ENCODE measurements around the gene ANXA1.

ANXA1 gene

DNA sequence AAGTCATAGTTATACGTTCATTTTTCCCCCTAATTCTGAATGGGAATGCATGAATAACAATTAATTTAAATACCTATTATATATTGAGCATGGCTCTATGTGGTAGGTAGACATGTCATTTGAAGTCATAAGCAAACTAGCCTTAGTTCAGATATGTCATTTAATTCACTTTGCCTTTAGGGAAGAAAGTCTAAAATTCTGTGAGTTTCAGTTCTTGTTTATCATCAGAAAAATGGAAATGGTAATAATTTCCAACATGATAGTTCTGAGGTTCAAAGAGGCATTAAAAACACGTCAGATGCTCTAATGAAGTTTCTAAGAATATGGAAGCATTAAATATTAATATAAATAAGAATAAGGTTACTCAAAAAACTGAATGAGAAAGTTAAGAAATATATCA, 13.1 kb upstream of the ANXA1 start:
- DNase-seq = no peak

DNA sequence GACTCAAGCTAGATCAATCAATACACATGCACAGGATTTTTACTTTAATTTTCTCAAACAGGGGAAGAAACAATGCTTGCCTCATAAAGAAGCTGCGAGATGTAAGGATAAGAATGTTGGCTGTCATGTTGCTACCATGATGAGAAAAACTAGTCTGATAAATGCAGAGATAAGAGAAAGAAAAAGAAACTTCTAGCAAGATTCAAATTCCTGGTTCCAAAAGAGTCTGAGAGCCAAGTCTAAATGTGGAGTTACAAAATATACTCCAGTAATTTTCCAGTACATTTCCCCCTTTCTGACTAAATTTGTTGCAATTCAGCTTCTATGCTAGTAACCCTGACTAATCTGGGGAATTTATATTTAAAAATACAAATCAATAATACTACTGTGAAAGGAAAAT, 10.4 kb upstream of the ANXA1 start:
- no peak for DNase-seq

DNA sequence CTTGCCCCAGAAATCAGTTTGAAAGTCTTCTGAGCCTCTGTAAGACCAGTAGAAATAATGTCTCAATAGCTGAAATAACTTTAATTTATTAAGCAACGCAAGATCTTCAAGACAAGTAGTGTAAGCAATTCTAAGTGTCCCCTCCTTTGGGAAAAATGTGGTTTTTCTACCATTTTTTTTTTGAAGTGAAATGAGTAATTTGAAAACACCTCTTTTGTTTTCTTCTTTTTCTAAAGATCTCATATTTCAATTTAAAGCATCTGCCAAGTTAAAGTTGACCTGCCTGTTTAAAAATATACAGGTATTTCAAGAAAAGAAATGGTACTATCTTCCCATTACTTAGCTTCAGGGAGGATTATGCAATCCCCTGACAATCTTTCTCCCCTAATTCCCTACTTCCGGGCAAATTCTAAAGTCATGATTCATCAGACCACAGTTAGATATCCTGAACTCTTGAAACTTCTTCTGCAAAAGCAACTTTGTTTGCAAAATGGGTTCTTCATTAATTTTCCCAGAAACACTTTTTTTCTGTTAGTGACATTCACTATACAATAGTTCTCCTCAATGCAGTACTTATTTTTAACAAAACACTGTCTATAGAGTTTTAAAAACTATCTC, 7.8 kb upstream of the ANXA1 start:
- no peak for DNase-seq

DNA sequence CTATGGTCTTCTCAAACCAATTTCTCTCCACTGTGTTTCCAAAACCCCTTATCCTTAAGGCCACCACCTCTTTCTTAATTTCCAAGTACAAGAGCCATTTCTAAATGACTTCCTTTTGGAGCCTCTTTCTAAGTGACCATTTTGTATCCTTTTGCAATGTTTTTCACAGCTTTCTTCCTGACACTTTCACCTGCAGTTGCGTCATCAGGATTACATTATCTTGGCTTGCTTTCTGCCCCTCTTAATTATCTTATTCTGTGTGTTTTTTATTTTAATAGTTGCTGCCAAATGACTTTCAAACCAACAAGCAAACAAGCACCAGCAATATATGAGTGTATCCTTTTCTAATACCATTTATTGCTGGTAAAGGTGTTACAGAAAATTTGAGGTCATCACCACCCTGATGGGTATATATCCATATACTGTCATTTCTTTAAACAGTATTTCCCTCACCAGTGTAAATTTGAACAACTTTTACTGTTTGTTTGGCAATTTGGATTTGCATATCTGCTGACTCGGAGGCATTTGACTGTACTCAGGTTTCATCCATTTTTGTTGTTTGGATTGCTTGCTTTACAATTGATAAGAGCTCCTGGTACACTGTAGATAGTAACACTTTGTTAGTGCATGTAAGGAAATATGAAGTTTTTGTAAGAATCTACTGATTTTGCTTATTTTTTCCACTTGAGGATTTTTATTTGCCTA, 5.4 kb upstream of the ANXA1 start:
- no peak for DNase-seq

DNA sequence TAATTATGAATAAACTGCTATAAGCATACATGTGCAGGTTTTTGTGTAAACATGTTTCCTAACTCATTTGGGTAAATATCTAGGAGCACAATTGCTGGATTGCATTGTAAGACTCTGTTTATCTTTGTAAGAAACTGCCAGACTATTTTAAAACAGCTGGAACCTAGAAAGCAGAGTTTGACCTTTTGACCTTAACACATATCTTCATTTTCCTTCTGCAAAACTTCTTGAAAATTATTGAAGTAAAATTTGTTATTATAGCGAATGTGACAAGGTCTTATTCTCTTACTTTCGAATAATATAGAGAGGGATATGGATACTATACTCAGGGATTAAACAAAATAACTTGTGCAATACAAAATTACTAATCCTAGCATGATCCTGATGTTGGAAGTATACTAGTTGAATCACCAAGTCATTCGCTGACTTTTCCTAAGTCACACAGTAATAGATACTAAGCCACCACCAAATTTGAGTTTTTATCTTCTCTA, 3.2 kb upstream of the ANXA1 start:
- DNase-seq = no peak

DNA sequence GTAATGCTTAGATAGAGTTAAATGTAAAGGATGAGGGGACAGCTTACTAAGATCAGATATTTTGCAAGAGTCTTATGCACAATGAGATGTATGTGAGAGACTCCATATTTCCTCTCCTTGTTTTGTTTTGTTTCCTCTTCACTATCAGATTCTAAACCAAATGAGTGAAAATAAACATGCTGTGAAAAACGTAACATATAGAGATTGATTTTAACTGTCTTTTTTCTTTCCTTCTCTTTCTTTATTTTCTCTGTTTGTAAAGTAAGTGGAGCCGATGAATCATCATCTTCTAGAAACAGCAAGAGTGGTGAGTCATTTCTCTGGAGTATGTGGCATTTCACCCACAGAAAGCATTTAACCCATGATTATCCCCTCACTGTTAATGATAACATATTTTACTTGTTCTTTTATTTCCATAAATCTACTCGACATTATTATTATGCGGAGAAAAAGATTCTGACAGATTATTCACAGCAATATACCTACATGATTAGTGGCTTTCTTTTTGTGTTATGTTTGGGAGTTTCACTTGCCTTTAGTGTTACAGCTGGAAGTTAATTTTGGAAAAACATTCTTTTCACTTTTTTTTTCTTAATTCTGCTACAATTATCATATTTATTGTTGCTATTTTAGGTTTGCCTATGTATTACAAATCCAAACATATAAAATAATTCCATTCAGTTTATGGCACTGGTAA, 2.1 kb upstream of the ANXA1 start:
- DNase-seq = no peak

DNA sequence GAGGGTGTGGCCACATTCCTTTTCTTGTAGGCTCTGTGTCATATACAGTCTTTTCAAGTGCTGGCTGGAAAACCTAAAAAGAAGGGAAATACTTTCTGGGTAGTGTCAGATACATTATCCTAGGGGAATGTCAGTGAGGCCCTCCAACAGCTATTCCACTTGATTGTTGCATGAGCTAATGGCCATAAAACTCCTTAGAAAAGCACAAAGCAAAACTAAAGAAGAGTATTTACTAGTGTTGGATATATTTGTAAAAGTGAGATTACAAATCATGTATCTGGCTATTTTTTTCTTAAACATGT, 829 bp downstream of the ANXA1 start:
- no peak for DNase-seq

DNA sequence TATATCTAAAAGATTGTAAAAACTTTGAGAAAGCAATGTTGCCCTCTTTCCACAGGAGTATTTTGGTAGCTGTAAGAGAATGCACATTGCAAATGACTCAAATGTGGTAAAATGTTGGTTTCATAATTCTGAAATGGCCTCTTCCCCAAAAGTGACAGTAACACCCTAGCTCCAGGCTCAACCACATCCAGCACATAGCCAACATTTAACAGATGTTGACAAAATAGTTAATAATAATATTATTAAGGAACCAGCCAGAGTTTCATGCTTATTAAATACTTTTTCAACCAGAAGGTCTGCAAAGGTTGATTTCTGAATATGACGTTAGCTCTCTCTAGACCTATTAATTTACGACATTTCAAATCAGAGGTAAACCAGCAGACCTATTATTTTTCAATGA, 1.3 kb downstream of the ANXA1 start:
- DNase-seq = no peak

DNA sequence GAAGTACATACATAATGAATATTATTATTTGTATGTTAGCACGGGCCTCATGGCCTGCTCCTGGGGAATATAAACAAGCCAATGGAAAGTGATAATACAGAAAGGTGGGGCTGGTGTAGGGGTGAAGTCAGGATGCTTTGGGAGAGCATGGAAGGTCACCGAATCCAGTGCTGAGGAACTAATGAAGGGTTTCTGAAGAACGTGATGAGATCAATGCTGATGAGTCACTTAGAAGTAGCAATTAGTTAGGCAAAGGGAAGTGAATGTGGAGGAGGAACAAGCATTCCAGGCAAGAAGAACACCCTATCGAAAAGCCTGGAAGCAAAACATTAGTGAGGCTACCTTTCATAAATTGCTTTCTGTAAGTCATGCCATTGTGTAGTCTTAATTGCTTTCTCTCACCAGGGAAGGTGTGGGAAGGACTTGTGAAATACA, 2.1 kb downstream of the ANXA1 start:
- no peak for DNase-seq

DNA sequence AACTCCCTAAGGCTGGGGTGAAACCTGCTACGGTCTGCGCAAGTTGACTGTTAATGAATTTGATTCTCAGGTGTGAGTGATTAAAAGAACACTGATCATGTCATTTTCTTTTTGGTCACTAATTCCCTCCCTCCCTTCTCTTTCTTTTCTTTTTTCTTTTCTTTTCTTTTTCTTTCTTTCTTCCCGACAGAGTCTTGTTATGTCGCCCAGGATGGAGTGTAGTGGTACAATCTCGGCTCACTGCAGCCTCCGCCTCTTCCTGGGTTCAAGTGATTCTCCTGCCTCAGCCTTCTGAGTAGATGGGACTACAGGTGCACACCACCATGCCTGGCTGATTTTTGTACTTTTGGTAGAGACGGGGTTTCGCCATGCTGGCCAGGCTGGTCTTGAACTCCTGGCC, 2.6 kb downstream of the ANXA1 start:
- DNase-seq = no peak

DNA sequence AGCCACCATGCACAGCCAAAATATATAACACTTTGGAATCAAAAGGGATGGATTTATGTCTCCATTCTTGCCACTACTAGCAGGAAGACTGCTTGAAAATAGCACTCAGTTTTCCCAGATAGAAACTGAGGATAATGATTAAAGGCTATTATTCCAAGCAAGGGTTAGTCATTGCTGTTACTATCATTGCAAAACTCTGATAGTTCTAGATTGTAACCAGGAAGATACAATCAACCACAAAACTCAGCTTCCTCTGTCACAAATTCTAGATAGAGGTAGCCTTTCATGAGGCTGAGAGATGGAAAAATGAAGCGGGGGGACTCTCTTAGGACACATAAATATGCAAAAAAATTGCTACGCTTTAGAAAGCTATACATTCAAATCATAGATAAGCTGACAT, 3.1 kb downstream of the ANXA1 start:
- DNase-seq = no peak

DNA sequence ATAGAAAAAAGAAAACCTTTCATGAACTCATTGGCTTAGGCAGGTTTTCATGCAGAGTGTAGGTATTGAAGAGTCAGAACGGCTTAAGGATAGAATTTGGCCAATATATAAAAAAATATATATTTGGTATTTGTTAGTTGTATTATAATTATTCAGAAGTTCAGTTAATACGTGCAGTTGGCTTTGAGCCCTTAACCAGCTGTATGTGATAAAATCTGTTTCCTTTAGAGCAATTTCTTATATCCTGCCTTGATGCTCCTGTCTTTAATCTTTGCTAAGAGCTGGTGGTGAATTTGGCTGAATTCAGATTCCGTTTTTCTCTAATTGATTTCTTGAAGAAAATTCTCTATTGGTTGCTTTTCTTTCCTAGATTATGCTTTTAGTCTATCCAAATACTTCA, 3.7 kb downstream of the ANXA1 start:
- no peak for DNase-seq

DNA sequence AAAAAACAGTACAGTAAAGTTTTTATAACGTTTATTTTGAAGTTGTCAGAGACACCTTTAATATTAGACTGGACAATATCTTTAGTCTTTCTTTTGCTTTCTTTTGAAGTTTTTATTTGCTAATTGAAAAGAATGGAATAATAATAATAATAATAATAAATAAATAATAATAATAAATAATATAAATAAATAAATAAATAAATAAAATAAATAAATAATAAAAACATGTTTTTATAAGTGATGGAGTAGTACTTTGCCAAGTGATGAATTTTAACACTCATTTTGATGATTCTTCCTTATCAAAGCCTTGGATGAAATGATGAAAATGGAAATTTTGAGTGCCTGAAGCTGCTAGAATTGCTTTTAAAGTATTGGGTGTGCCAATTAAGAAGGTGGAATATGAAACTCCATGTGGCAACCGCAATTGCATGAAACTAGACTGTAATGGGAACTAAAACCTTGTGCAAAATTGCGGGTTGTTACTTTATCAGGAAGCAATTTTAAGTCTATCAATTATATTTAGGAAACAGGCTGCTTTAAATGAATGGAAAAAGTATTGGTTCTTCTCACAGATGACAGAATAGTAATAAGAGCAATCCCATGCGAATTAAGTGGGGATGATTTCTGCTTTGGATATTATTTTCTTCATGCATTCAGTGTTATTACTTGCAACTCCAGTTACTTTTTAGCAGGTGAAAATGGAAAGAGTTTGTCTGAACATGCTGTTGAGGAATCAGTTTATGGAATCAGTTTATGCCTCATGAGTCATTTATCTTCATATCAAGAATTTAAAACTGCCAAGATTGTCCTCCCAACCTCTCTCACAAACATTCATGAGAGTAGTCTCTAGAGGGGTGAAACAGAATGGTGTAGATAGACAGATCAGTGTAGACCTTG, 4.6 kb downstream of the ANXA1 start:
- no peak for DNase-seq

DNA sequence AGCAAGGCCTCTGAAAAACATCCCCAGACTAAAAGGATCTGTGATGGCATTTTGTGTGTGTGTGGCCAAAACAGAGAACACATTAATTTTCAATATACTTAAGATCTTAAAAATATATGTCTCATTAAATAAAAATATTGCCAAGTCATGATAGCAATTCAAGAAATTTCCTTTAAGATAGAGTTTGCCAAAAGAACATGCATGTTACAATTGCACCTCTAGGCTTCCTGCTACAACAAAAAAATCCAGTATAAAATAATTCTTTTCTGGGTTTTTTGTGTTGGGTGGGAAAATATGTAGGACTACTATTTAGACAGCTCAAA, 5.2 kb downstream of the ANXA1 start:
- no peak for DNase-seq

DNA sequence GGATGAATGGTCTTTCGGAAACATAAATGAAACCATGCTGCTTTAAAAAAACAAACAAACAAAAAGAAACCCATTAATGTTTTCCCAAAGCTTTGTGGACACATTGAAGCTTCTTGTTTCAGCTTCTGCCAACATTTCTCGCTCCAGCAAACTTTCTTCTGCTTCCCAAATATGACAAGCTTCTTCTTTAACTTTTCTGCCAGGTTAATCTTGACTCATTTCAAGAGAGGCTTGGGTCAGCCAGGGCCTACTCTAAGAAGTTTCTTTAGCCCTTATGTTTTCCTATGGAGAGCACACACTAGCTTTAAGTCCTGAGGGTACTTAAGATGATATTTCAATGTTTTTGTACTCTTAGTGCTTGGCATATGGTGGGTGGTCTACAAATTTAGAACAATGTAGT, 6.1 kb downstream of the ANXA1 start:
- no peak for DNase-seq

DNA sequence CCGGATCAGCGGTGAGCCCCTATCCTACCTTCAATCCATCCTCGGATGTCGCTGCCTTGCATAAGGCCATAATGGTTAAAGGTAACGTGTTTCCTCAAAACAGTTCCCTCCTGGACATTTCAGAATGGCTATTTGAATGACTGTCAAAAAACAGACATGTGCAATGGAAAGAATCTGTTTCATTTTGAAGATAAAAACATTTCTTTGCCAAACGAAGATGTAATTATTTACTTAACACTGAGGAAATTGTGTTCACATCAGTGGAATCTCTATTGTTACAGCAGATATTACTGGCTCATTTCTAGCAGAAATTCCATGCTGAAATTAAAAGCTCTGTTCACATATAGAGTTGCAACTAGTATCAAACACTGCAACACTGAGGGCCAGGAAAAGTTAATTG, 7.1 kb downstream of the ANXA1 start:
- no peak for DNase-seq

DNA sequence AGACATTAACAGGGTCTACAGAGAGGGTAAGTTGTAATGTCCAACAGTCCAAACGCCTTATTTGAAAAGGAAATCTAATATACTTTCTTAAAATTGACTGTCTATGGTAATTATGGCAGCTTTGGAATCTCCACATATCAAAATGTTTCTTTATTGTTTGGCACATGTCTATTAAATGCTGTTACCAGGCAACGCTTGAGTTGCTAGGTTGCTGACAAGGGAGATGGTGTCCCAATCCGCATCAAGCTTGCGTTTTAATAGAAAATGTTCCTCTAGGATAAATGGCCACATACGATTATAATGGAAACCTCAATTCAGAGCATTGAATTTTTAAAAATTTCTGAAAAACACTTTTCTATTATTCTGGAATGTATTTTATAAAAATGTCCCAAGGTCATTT, 9.2 kb downstream of the ANXA1 start:
- no peak for DNase-seq

DNA sequence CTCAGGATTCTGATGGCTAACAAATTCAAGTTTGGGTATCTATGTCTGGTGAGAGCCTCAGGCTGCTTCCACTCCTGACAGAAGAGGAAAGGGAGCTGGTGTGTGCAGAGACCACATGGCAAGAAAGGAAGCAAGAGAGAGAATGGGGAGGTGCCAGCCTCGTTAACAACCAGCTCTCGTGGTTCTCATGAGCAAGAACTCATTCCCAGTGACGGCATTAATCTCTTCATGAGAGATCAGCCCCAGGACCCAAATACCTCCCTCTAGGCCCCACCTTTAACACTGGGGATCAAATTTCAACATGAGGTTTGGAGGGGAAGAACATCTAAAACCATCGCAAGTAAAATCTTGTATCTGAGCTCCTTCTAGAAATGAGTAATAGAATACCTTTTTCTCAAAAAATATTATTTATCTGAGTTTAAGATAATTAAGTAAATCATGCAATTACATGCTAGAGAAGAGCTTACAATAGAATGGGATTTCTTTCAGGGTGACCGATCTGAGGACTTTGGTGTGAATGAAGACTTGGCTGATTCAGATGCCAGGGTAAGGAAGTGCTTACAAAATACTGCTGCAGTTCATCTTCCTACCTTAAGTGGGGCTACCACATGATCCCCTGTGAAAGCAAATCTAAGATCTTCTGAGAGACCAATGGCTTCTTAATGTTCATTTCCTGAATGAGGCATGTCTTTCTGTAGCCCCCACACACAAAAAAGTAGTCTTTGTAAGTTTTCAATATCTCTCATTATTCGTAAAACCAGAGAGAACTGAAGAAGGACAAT, 11.5 kb downstream of the ANXA1 start:
- DNase-seq = no peak

DNA sequence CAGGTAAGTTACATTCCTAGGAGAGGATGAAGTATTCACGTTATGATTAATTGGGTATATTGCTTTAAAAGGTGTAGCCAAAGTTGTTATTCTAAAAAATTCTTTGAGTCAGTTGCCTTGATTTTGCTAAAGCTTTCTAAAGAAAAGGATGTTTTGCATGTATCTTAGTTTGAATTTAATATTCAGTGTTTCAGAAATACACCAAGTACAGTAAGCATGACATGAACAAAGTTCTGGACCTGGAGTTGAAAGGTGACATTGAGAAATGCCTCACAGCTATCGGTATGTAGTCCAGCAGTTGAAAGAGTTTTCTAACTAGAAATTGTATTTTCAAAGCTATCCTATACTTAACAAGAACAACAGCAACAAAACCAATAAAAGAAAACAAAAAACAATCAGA, 14.2 kb downstream of the ANXA1 start:
- DNase-seq = no peak

DNA sequence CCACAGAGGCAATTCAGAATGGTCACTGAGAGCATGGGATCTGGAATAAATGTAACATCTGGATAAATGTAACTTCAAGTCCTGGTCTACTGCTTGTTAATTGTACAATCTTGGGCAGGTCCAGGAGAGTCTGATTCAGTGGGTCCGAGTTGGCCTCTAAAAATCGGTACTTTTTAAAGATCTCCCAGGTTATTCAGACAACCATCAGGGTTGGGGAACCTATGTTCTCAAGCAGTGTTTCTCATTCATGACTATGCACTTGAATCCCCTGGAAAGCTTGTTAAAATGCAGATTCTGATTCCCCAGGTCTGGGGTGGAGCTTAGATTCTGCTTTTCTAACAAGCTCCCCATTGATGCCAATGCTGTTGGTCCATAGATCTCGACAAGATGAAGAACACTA, 14.8 kb downstream of the ANXA1 start:
- DNase-seq = no peak

DNA sequence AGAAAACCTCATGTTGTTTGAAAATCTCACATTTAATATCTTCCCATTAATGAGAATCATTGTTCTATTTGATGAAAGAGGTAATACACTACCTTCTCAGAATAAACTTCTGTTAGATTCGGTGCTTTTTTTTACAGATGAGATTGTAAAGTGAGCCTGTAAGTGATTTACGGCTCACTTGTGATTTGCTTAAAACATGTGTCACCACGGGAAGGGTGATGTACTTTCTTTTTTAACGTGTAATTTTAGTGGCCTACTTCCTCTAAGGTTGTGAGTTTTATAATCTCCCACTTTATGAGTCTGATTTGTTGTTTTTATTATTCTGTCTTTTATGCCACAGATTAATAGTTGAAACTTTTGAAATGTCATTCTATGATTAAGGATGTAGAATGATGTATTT, 15.9 kb downstream of the ANXA1 start:
- DNase-seq = no peak

DNA sequence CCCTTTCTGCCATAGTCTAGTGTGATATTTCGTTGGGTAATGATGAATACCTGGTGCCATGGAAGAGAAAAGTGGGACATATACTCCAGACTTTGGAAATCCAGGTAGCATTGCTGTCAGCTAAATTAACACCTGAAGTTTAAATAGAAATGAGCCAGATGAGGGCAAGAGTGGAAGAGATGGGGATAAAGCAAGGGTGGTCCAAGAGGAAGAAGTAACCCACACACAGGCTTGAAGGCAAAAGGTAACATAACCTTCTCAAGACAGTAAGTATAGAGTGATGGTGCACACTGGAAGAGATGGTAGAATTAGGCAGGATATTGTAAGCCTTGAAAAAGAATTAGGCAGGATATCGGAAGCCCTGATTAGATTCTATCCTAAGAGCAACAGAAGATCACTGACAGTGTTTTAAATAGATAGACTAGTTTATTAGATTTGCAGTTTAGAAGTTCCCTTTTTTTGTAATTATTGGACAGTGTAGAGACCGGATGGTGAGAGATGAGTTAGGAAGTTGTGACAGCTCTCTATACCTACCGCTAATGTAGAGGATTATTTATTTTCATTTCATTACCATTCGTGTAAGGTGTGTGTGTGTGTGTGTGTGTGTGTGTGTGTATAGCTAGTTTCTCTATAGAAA, 16.8 kb downstream of the ANXA1 start:
- no peak for DNase-seq
